ENCODE data around the gene PDIA5. TPM values are rescaled to one million over a fixed set of nuclear protein-coding genes. Genes with fewer than 3 reads are reported as not detected.

Gene PDIA5
- total RNA-seq, 4 donors from 2014 or later: 3.6 to 38.1 (median 25.1) TPM

DNA sequence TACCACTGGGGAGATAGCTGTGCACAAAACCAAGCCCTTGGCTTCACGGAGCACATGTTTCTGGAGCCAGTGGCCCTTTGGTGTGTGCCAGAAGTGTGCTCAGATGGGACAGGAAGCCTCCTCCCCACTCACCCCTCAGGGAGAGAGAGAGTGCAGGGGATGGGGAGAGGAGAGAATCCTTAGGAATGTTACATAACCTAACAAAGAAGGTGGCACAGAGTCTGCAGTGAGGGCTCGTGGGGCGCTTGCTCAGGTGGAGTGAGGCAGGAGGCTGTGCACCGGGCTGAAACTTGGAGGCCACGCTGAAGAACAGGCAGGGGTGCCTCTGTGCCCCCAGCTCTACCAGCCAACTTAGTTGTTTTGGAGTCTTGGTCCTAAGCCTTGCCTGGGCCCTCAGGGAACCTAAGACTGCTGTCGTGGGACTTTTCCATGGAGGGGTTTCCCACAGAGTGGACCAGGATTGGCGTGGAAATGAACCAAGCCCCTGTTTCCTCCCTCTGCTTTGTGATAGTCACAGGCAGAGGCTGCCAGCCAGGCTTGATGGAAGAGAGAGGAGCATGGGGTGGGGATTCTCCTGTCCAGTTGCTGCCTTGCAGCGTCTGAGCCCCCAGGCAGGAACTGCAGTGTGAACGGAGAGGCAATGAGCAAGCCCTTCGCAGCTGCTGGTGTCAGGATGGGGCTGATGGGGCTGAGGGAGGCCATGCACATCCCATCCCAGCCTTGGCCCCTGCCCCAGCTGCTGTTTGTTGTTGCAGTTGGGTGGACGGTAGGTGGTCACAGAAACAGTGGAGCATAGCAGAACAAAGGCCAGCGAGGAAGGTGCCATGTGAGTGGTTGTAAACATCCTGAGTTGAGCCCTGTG is 32.7 kb downstream of the PDIA5 start:
- Histone ChIP-seq H3K36me3 (no peaks in the 10 kb centered on the region), H3K27ac (no peak overlapping the region), H3K4me1 (no peaks in the 10 kb centered on the region), H3K27me3 (no peaks in the 10 kb centered on the region), H3K9me3 (no peaks in the 10 kb centered on the region), H3K4me3 (no peak overlapping the region)
- intact Hi-C loops (cut with DNase I; ENCODE audit: low total_unique reads): no loop called here
- no peak for TF ChIP-seq POLR2A (IDR thresholded peaks at IDR 0.05)
- TF ChIP-seq, protein P1, sequence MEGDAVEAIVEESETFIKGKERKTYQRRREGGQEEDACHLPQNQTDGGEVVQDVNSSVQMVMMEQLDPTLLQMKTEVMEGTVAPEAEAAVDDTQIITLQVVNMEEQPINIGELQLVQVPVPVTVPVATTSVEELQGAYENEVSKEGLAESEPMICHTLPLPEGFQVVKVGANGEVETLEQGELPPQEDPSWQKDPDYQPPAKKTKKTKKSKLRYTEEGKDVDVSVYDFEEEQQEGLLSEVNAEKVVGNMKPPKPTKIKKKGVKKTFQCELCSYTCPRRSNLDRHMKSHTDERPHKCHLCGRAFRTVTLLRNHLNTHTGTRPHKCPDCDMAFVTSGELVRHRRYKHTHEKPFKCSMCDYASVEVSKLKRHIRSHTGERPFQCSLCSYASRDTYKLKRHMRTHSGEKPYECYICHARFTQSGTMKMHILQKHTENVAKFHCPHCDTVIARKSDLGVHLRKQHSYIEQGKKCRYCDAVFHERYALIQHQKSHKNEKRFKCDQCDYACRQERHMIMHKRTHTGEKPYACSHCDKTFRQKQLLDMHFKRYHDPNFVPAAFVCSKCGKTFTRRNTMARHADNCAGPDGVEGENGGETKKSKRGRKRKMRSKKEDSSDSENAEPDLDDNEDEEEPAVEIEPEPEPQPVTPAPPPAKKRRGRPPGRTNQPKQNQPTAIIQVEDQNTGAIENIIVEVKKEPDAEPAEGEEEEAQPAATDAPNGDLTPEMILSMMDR (IDR thresholded peaks at IDR 0.05): no peak
- DNase-seq: no peak

DNA sequence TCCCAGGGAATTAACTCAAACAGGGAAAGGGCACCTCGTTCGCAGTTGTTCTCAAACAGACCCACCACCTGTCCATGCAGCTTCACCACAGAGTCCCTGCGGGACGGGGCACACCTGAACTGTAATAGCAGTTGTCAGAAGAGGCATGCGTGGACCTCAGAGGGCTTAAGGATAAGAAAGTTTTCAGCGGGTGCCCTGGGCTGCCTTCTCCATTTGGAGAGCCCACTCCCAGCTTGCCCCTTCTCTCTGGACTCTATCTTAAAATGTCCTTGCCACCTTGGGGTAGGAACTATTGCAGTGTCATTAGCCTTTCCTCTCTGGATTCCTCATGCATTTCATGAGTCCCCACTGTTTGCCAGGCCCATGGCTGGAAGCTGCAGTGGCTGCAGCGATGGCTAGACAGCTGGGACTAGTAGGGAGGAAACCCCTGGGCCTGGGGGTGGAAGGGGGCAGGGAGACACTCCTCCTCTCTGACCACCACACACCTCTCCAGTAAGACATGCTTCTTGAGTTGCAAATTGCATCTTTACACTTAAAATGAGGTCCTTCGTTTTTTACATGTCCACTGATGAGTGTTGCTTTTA is 33.5 kb downstream of the PDIA5 start:
- TF ChIP-seq, protein P1 (IDR thresholded peaks at IDR 0.05): no peak
- TF ChIP-seq POLR2A (IDR thresholded peaks at IDR 0.05): no peak
- intact Hi-C loops (cut with DNase I; ENCODE audit: low total_unique reads): no loop called here
- no peak overlapping the region for H3K4me3 ChIP-seq
- no peaks in the 10 kb centered on the region for H3K36me3 ChIP-seq
- H3K27me3 ChIP-seq: no peaks in the 10 kb centered on the region
- DNase-seq: no peak
- no peaks in the 10 kb centered on the region for H3K9me3 ChIP-seq
- H3K4me1 ChIP-seq: no peaks in the 10 kb centered on the region
- no peak overlapping the region for H3K27ac ChIP-seq

DNA sequence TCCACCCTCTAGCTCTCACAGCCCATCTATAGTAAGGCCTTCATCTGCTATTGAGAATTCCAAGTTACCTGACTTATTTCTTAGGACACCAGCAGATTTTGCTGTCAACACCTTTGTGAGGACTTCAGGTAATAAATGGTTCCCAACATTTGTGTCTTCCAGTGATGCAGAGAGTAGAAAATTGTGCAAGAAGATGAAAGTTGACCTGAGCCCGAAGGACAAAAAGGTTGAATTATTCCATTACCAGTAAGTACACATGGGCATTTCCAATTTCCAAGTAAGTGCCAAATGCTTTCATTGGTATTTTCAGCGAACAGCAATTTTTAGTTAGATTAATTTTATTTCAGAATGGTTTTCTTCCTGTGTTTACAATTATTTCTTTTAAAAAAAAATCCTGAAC is 35.4 kb downstream of the PDIA5 start:
- Histone ChIP-seq H3K9me3 (no peaks in the 10 kb centered on the region), H3K27ac (no peak overlapping the region), H3K27me3 (no peaks in the 10 kb centered on the region), H3K4me3 (no peak overlapping the region), H3K36me3 (no peaks in the 10 kb centered on the region), H3K4me1 (no peaks in the 10 kb centered on the region)
- TF ChIP-seq, protein P1 (IDR thresholded peaks at IDR 0.05): no peak
- no peak for TF ChIP-seq POLR2A (IDR thresholded peaks at IDR 0.05)
- no peak for DNase-seq
- intact Hi-C loops (cut with DNase I; ENCODE audit: low total_unique reads): no loop called here

DNA sequence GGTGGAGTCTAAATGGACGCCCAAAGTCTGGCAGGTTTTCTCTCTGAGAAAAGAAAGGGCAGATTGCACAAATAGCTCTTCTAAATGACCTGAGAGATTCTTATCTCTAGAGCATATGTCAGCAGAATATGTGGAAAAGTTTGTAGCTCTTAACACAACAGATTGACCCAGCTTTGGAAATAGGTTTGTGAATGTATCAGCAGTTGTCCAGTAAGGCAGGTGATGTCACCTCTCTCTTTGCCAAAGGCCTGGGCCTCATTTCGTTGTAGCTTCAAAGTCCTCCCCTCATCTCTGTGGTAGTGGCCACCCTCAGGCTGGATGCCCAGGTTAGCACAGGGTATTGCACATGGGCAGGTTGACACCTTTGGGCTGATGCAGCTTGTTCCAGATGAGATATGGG is 36.0 kb downstream of the PDIA5 start:
- H3K27ac ChIP-seq: no peak overlapping the region
- H3K27me3 ChIP-seq: no peaks in the 10 kb centered on the region
- no peaks in the 10 kb centered on the region for H3K36me3 ChIP-seq
- H3K9me3 ChIP-seq: no peaks in the 10 kb centered on the region
- DNase-seq: no peak
- H3K4me1 ChIP-seq: no peaks in the 10 kb centered on the region
- TF ChIP-seq, protein P1 (IDR thresholded peaks at IDR 0.05): no peak
- no peak for TF ChIP-seq POLR2A (IDR thresholded peaks at IDR 0.05)
- H3K4me3 ChIP-seq: no peak overlapping the region
- intact Hi-C loops (cut with DNase I; ENCODE audit: low total_unique reads): no loop called here

DNA sequence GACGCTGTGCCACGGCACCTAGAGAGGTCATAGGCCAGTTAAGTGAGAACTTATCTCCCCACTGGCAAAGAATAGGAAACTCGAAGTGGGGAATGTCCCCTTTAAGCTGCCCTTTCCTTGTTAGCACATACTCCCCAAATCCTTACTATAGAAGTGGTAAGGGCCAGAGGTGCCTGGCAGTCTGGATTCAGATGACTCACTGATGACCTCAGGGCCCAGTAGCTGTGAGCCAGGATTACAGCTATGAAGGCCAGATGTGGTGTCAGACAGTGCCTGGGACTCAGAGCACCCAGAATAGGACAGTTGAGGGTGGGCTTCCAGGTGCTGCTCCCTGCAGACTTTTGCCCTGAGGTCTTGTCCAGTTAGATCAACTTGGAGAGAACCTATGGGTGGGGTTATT is 37.7 kb downstream of the PDIA5 start:
- Histone ChIP-seq H3K27me3 (no peaks in the 10 kb centered on the region), H3K27ac (no peak overlapping the region), H3K4me3 (no peak overlapping the region), H3K4me1 (no peaks in the 10 kb centered on the region), H3K36me3 (no peaks in the 10 kb centered on the region), H3K9me3 (no peaks in the 10 kb centered on the region)
- TF ChIP-seq, protein P1 (IDR thresholded peaks at IDR 0.05): no peak
- no peak for TF ChIP-seq POLR2A (IDR thresholded peaks at IDR 0.05)
- DNase-seq: no peak
- intact Hi-C loops (cut with DNase I; ENCODE audit: low total_unique reads): no loop called here
